ENCODE results near the gene SYCP2. TPM values are rescaled to one million over a fixed set of nuclear protein-coding genes. Genes with fewer than 3 reads are reported as not detected.

The SYCP2 gene
- total RNA-seq, 4 donors from 2014 or later = 1.8 to 5.0 (median 4.4) TPM

- TF ChIP-seq, protein P1, sequence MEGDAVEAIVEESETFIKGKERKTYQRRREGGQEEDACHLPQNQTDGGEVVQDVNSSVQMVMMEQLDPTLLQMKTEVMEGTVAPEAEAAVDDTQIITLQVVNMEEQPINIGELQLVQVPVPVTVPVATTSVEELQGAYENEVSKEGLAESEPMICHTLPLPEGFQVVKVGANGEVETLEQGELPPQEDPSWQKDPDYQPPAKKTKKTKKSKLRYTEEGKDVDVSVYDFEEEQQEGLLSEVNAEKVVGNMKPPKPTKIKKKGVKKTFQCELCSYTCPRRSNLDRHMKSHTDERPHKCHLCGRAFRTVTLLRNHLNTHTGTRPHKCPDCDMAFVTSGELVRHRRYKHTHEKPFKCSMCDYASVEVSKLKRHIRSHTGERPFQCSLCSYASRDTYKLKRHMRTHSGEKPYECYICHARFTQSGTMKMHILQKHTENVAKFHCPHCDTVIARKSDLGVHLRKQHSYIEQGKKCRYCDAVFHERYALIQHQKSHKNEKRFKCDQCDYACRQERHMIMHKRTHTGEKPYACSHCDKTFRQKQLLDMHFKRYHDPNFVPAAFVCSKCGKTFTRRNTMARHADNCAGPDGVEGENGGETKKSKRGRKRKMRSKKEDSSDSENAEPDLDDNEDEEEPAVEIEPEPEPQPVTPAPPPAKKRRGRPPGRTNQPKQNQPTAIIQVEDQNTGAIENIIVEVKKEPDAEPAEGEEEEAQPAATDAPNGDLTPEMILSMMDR (IDR thresholded peaks at IDR 0.05) = no peak
- TF ChIP-seq POLR2AphosphoS5 (IDR thresholded peaks at IDR 0.05) = no peak
- TF ChIP-seq POLR2A (IDR thresholded peaks at IDR 0.05) = no peak
- no peak for TF ChIP-seq EP300 (IDR thresholded peaks at IDR 0.05)
- Histone ChIP-seq H3K4me3 (no peak overlapping the region), H3K27me3 (no peaks in the 10 kb centered on the region), H3K36me3 (no peaks in the 10 kb centered on the region), H3K9me3 (no peaks in the 10 kb centered on the region), H3K27ac (peak overlapping the region; percentile 18), H3K4me1 (peaks cover 30% of the 10 kb centered on the region)
- DNase-seq (ENCODE audit: low spot score in 2 of 2) = peak in 1 of 2 donors; percentile 35
- WGBS = 94% methylated on average over 7 of the region's 7 CpGs
These were observed 112.2 kb downstream of the SYCP2 start for GRCh38 chr20:59821201-59821600.

GRCh38 chr20:59820204-59821041 is 113.0 kb downstream of the SYCP2 start:
- peak in 1 of 2 donors; percentile 75 for DNase-seq (ENCODE audit: low spot score in 2 of 2)
- H3K27me3 ChIP-seq = no peaks in the 10 kb centered on the region
- peak overlapping the region; percentile 18 for H3K27ac ChIP-seq
- 27% methylated on average over 10 of the region's 11 CpGs for WGBS
- H3K36me3 ChIP-seq = no peaks in the 10 kb centered on the region
- H3K4me1 ChIP-seq = peaks cover 25% of the 10 kb centered on the region
- no peak overlapping the region for H3K4me3 ChIP-seq
- TF ChIP-seq, protein P1 (IDR thresholded peaks at IDR 0.05) = no peak
- TF ChIP-seq POLR2AphosphoS5 (IDR thresholded peaks at IDR 0.05) (peak in 1 of 3 donors; percentile 5), EP300 (IDR thresholded peaks at IDR 0.05) (no peak), POLR2A (IDR thresholded peaks at IDR 0.05) (no peak)
- H3K9me3 ChIP-seq = no peaks in the 10 kb centered on the region

DNA sequence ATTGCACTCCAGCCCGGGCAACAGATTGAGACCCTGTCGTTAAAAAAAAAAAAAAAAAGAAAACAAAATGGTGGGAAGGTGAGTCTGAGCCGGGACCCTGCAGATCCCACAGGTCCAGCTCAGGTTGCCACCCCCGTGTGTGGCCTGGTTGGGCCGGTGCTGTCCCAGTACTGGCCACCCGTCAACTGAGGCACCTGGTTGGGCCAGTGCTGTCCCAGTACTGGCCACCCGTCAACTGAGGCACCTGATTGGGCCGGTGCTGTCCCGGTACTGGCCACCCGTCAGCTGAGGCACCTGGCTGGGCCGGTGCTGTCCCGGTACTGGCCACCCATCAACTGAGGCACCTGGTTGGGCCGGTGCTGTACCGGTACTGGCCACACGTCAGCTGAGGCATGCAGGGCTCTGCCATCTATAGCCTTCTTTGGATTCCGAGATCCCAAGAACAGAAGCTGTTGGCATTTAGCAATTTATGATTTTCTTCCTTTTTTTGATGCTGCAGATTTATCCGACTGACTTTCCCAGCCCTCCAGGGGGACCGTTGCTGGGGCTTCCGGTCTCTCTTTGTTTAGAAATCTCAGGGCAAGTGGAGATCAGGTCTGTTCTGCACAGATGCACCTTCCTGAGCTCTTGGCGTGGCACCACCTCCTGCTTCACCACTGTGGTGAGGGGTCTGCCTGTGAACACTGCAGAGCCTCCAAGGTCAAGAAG is 113.8 kb downstream of the SYCP2 start:
- H3K4me3 ChIP-seq = no peak overlapping the region
- WGBS = 89% methylated on average over 11 of the region's 20 CpGs

GRCh38 chr20:59818911-59819310 is 114.5 kb downstream of the SYCP2 start:
- peak in 1 of 2 donors; percentile 44 for DNase-seq (ENCODE audit: low spot score in 2 of 2)

More for the DNA sequence above, 113.8 kb downstream of the SYCP2 start:
- TF ChIP-seq, protein P1 (IDR thresholded peaks at IDR 0.05) = no peak
- TF ChIP-seq POLR2AphosphoS5 (IDR thresholded peaks at IDR 0.05) = no peak
- TF ChIP-seq POLR2A (IDR thresholded peaks at IDR 0.05) = no peak
- TF ChIP-seq EP300 (IDR thresholded peaks at IDR 0.05) = no peak
- Histone ChIP-seq H3K9me3 (no peaks in the 10 kb centered on the region), H3K27me3 (no peaks in the 10 kb centered on the region), H3K36me3 (no peaks in the 10 kb centered on the region), H3K4me1 (peaks cover 25% of the 10 kb centered on the region), H3K27ac (no peak overlapping the region)
- DNase-seq (ENCODE audit: low spot score in 2 of 2) = peak in 1 of 2 donors; percentile 41

More at GRCh38 chr20:59818911-59819310, 114.5 kb downstream of the SYCP2 start:
- Histone ChIP-seq H3K27ac (no peak overlapping the region), H3K36me3 (no peaks in the 10 kb centered on the region), H3K4me3 (no peak overlapping the region), H3K9me3 (no peaks in the 10 kb centered on the region), H3K4me1 (peaks cover 20% of the 10 kb centered on the region), H3K27me3 (peaks cover 4% of the 10 kb centered on the region)
- WGBS = 91% methylated on average over 10 of the region's 10 CpGs
- TF ChIP-seq POLR2A (IDR thresholded peaks at IDR 0.05) = no peak
- no peak for TF ChIP-seq POLR2AphosphoS5 (IDR thresholded peaks at IDR 0.05)
- TF ChIP-seq EP300 (IDR thresholded peaks at IDR 0.05) = no peak
- TF ChIP-seq, protein P1 (IDR thresholded peaks at IDR 0.05) = no peak
